ENCODE data around the gene PKIG.

DNA sequence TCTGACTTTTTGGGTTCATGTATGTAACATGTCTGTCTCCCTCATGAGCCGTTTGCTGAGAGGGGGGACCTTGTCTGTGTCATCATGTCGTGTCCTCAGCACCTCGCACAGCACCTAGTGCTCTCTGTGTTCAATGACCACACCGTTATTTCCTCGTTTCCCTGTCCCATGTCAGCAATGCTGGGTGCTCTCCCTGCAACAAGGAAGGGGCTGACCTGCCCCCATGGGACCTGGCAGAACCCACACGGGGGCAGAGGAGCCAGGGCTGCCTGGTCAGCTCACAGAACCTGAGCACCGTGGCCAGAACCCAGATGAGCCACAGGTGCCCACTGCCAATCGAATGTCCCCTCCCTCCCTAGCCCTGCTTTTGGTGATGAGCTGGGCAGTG is 61.8 kb downstream of the PKIG start:
- TF ChIP-seq, protein P1, sequence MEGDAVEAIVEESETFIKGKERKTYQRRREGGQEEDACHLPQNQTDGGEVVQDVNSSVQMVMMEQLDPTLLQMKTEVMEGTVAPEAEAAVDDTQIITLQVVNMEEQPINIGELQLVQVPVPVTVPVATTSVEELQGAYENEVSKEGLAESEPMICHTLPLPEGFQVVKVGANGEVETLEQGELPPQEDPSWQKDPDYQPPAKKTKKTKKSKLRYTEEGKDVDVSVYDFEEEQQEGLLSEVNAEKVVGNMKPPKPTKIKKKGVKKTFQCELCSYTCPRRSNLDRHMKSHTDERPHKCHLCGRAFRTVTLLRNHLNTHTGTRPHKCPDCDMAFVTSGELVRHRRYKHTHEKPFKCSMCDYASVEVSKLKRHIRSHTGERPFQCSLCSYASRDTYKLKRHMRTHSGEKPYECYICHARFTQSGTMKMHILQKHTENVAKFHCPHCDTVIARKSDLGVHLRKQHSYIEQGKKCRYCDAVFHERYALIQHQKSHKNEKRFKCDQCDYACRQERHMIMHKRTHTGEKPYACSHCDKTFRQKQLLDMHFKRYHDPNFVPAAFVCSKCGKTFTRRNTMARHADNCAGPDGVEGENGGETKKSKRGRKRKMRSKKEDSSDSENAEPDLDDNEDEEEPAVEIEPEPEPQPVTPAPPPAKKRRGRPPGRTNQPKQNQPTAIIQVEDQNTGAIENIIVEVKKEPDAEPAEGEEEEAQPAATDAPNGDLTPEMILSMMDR (conservative IDR thresholded peaks at IDR 0.05; ENCODE audit: low read depth, low read length): no peak
- no peak for TF ChIP-seq EZH2 (IDR thresholded peaks at IDR 0.05; ENCODE audit: borderline replicate concordance, low read depth, low read length, poor library complexity, severe bottlenecking)

Measured in A673 (cell line).